KBM-7 (cell line): Measurements from ENCODE around the gene DUOXA1.
"Not testable (repeated sequence)": the region's sequence is repeated elsewhere in the genome, so short reads cannot be mapped to it uniquely, and the experiment has no call there.

ENCODE experiments used
- DNase-seq: peaks from one replicate; pipeline ENCODE4 v3.0.0-alpha.2; 2015
- in situ Hi-C: fragments of 300-500 bp; cut with MboI; formaldehyde crosslinking; loops from 2 replicates; pipeline ENCODE4 v1.14.3; 2020; ENCODE audit warnings: low sequenced_read_pairs, low pct_unique_long_range_greater_than_20kb, mixed read lengths

Gene DUOXA1

DNA sequence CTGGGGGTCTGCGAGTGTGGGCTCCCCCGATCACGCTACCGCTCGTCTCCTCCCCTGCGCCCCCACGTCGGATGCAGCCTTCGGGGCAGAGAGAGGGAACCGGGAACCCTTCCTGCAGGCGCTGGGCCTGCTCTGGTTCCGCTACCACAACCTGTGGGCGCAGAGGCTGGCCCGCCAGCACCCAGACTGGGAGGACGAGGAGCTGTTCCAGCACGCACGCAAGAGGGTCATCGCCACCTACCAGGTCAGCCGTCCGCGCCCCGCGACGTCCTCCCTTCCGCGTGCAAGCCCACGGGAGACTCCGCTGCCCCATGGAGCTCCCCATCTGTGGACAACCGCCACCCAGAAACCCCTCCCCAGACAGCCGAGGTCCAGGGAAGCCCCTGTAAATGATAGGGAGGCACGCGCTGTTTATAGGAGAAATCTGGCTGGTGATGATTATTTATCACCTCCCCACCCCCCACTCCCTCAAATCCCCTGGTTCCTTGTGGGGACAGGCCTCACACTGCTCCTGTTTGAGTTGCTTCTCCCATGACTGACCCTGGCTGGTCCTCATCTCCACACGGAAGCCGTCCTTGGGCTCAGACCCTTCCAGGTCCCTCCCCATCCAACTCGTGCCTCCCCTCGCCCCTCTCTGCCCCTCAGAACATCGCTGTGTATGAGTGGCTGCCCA is 6.2 kb upstream of the DUOXA1 start:
- DNase-seq, in situ Hi-C loops: not testable (repeated sequence)

GRCh38 chr15:45134682-45135604 is 5.3 kb upstream of the DUOXA1 start:
- in situ Hi-C loops, result no loop called here
- DNase-seq, result no peak

DNA sequence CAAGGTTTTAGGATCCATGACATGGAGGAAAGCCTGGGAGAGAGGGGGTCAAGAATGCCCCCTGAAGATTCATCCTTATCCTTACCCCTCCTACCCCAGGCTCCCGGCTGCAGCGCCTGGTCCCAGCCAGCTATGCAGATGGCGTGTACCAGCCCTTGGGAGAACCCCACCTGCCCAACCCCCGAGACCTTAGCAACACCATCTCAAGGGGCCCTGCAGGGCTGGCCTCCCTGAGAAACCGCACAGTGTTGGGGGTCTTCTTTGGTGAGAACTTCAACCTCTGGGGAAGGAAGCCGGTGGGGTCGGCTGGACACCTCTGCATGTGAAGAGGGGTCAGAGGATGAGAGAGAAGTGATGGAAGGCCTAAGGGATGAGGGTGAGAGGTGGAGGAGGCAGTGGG is 4.4 kb upstream of the DUOXA1 start:
- in situ Hi-C loops, result no loop called here
- no peak for DNase-seq

DNA sequence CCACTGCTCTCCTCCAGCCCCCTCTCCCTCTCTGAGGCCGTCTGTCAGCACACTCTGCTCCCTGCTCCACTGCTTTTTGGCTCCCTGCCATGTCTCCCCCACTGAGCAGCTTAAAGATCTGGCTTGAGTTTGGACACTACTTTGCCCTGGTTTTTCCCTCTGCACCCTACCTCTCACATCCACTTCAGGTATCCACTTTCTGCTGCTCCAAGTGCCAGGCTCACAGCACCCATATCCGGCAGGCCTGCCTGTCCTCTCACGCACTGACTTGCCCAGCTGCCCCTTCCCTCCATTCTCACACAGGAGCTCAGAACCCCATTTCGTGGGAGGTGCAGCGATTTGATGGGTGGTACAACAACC is 3.9 kb upstream of the DUOXA1 start:
- no peak for DNase-seq
- in situ Hi-C loops, result no loop called here

DNA sequence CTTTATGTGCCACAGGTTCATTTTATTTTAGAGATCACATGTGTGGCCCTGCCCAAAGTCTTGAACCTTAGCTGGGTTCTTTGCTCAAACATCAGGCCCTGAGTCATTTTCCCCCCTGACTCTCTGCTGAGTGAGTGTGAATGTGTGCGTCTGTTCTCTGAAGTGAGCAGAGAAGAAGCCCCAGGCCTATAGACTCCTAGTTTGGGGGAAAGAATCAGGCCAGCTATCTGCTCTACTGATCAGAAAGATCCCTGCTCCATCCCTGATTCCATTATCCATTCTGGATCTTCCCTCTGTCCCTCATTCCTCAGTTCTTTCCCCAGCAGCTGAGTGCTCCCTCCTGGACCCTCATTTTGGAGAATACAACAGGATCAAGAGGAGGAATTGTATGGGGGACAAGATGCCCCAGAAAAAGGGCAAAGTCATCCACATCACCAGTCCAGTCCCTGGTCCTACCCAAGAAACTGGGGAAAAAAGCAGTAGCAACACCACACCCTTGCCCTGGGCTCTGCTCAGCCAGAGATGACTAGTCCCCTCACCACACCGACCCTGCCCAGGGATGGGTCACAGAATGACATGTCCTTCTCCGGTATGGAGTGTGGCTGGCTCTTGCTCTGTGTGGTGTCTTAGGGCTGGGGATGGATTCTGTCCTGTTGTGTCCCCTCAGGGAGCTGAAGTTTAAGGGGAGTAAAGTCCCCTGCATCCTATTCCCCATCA is 3.3 kb upstream of the DUOXA1 start:
- DNase-seq, result no peak
- in situ Hi-C loops, result no loop called here

DNA sequence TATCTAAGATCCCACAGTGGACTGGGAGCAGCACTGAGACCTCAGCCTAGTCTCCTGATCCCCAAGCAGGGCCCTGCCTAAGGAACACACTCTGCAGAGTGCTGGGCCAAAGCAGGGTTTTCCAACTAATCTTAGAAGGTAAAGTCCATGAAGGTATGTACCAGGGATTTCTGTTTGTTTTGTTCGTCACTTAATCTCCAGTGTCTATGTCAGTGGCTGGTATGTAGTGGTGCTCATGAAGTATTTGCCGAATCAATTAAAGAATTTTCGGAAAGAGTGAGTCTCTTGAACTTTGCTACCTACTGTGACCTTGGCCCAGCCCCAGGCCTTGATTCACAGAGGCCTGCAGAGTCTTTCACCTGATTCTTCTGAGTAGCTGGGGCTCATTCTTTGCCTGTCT is 1.8 kb upstream of the DUOXA1 start:
- in situ Hi-C loops, result no loop called here

GRCh38 chr15:45130291-45131000 is 767 bp upstream of the DUOXA1 start:
- in situ Hi-C loops, result no loop called here
- no peak for DNase-seq

More for the DNA sequence above, 1.8 kb upstream of the DUOXA1 start:
- DNase-seq, result no peak

DNA sequence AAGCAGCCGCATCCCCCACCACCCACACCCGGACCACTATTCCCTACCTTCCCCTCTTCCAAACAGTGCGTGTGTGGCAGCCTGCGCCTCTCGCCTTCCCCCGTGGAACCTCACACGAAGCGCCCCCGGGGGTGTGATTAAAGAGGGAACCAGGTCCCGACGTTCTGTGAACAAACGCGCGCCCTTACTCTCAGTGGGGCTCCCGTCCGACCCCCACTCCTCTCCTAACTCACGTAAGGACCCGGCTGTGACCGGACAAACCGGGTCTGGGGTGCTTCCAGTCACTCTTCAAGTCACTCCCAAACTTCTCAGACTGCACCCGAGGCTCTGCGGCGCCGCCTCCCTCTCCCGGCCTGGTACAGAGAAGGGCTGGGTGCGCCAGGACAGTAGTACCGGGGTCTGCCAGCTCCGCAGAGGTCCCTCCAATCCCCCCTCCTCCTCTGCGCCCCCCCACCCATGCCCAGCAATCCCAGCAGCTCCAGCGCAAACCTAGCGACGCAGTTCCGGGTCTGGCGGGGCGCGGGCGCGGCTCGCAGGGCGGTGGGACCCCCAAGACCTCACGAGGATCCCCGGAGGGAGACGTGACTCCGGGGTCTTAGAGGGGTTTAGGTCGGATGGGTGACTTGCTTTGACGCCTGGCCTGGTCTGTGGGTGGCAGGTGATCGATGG is 574 bp downstream of the DUOXA1 start:
- DNase-seq, result no peak
- in situ Hi-C loops, result no loop called here

GRCh38 chr15:45126535-45127158 is 3.0 kb downstream of the DUOXA1 start:
- in situ Hi-C loops, result no loop called here
- DNase-seq, result peak; percentile 48

DNA sequence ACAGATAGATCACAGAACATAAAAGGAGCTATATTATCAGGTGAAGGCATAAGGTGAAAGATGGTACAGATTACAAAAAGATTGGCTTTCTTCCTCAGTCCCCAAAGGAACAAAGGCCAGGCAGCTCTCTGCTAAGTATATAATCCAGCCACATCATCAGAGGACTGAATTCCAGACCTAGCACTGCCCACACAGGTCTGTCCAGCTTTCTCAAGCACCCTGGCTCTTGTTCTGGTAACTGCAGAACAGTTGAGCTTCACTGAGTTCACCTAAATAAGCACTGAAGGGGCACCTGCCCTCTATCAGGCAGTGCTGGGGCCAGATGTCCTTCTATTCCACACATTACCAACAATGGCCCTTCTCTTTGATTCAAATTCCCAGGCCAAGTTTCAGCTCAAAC is 6.3 kb downstream of the DUOXA1 start:
- in situ Hi-C loops, result loop anchor here (25.0 kb wide), 1 partner anchor 161 kb away; the partner anchor contains the start of gene TERB2
- no peak for DNase-seq

DNA sequence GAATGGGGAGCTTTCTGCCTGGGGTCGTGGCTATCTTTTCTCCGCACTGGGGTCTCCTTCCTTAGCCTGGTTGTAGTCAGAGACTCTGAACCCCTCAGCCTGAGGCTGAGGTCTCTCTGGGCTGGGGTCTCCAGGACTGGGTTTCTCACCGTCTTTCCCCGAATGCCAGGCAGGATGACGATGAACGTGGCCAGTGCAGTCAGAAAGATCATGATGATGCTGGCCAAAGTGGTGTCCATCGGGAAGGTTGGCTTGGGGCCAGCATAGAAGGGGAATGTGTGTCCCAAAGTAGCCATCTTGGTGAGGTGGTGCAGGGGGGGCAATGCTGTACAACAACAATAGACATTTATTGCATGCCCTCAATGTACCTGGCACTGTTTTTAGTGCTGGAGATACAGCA is 7.0 kb downstream of the DUOXA1 start:
- DNase-seq, result no peak
- in situ Hi-C loops, result loop anchor here (25.0 kb wide), 1 partner anchor 160 kb away; the partner anchor contains the start of gene TERB2

GRCh38 chr15:45121706-45122417 is 7.8 kb downstream of the DUOXA1 start:
- no peak for DNase-seq
- in situ Hi-C loops, result loop anchor here (25.0 kb wide), 1 partner anchor 160 kb away; the partner anchor contains the start of gene TERB2

GRCh38 chr15:45121020-45121419 is 8.7 kb downstream of the DUOXA1 start:
- no peak for DNase-seq
- in situ Hi-C loops, result loop anchor here (25.0 kb wide), 1 partner anchor 159 kb away; the partner anchor contains the start of gene TERB2

- in situ Hi-C loops, result loop anchor here (25.0 kb wide), 1 partner anchor 158 kb away; the partner anchor contains the start of gene TERB2
These were observed 9.4 kb downstream of the DUOXA1 start for GRCh38 chr15:45120081-45120972.

DNA sequence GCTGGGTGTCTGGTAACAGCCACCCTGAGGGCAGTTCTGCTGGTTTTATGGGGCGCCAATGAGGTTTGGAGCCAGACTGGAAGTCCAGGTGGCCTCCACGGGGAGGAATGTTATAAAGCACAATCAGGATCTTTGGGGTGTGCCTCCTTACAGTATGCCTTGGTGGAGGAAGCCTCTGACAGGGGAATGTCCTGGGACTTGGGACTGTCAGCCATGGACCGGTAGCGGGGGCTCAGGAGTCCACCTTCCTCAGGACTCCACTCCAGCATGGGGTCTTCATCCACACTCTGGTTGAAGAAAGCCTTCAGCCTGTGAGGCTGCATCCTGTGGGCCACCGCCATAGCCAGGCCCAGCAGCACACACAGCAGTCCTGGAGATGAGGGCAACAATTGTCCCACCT is 10.7 kb downstream of the DUOXA1 start:
- DNase-seq, result no peak
- in situ Hi-C loops, result loop anchor here (25.0 kb wide), 1 partner anchor 157 kb away; the partner anchor contains the start of gene TERB2

More at GRCh38 chr15:45120081-45120972, 9.4 kb downstream of the DUOXA1 start:
- no peak for DNase-seq

- in situ Hi-C loops, result loop anchor here (25.0 kb wide), 1 partner anchor 156 kb away; the partner anchor contains the start of gene TERB2
- DNase-seq, result peak; percentile 94
These were observed 11.5 kb downstream of the DUOXA1 start for GRCh38 chr15:45118131-45118588.
